IMR-90 (cell line): ENCODE measurements around the gene JAKMIP2. TPM values are rescaled to one million over a fixed set of nuclear protein-coding genes. Genes with fewer than 3 reads are reported as not detected.

Experiments
- ATAC-seq: fragments of 200-7000 bp; cut with Tn5 transposase; 2 replicates; pipeline ENCODE4 v1.9.1; 2020; ENCODE audit warnings: low read depth, mild to moderate bottlenecking, moderate library complexity
- BruUV-seq: library from RNA; stranded (reverse); fragments of 400-500 nt; replicated peaks from 2 replicates; lab custom pipeline; 2021; lab: Mats Ljungman, UMichigan
- CTCF ChIA-PET: fragments of 300-600 bp; formaldehyde crosslinking; extraction: SDS; loops from one replicate; lab custom pipeline; 2021; ENCODE audit warnings: antibody characterized with exemption; lab: Yijun Ruan, JAX
- POLR2A ChIA-PET: fragments of 300-600 bp; sonication (Branson Sonifier 250); formaldehyde crosslinking; loops from one replicate; lab custom pipeline; 2022; ENCODE audit warnings: antibody characterized with exemption; ENCODE audit not compliant: unreplicated experiment; lab: Charles Lee
- DNase-seq: peaks from one replicate; pipeline ENCODE4 v3.0.0; 2013
- H2AFZ ChIP-seq: replicated peaks from 2 replicates; pipeline ENCODE3; 2013; ENCODE audit warnings: low read length, mild to moderate bottlenecking; ENCODE audit not compliant: poor library complexity
- H2AK5ac ChIP-seq: 2 replicates; pipeline ENCODE4 v1.6.1; 2013; ENCODE audit warnings: low read depth, low read length, inconsistent platforms
- H2AK9ac ChIP-seq: replicated peaks from 2 replicates; pipeline ENCODE3; 2013; ENCODE audit warnings: mild to moderate bottlenecking, low read depth, low read length, moderate library complexity; ENCODE audit not compliant: poor library complexity
- H2BK120ac ChIP-seq: 2 replicates; pipeline ENCODE4 v1.6.1; 2013; ENCODE audit warnings: low read depth, low read length, inconsistent platforms
- H2BK15ac ChIP-seq: 3 replicates; pipeline ENCODE4 v1.6.1; 2013; ENCODE audit warnings: low read depth, low read length, inconsistent platforms
- H2BK20ac ChIP-seq: 2 replicates; pipeline ENCODE4 v1.6.1; 2013; ENCODE audit warnings: low read depth, mild to moderate bottlenecking, inconsistent platforms, low read length, moderate library complexity
- H2BK5ac ChIP-seq: 2 replicates; pipeline ENCODE4 v1.6.1; 2013; ENCODE audit warnings: mild to moderate bottlenecking, low read depth, low read length, inconsistent platforms; ENCODE audit not compliant: poor library complexity, severe bottlenecking
- H3K14ac ChIP-seq: replicated peaks from 2 replicates; pipeline ENCODE4 v1.6.1; 2013; ENCODE audit warnings: low read depth, low read length, inconsistent platforms
- H3K18ac ChIP-seq: 2 replicates; pipeline ENCODE4 v1.6.1; 2013; ENCODE audit warnings: low read depth, low read length, control low read depth
- H3K23ac ChIP-seq: 2 replicates; pipeline ENCODE4 v1.6.1; 2013; ENCODE audit warnings: low read depth, low read length, inconsistent platforms
- H3K27ac ChIP-seq: 2 replicates; pipeline ENCODE4 v1.5.1; 2013; ENCODE audit warnings: mild to moderate bottlenecking, control low read depth, low read length; ENCODE audit not compliant: insufficient read depth
- H3K27me3 ChIP-seq: 2 replicates; pipeline ENCODE4 v1.6.1; 2013; ENCODE audit warnings: low read length; ENCODE audit not compliant: control insufficient read depth, insufficient read depth
- H3K36me3 ChIP-seq: 2 replicates; pipeline ENCODE4 v1.6.1; 2013; ENCODE audit warnings: low read length, mixed read lengths; ENCODE audit not compliant: control insufficient read depth, insufficient read depth
- H3K4ac ChIP-seq: 2 replicates; pipeline ENCODE4 v1.6.1; 2013; ENCODE audit warnings: low read depth, low read length, inconsistent platforms
- H3K4me1 ChIP-seq: 2 replicates; pipeline ENCODE4 v1.6.1; 2013; ENCODE audit warnings: low read length, mixed read lengths; ENCODE audit not compliant: control insufficient read depth, insufficient read depth
- H3K4me2 ChIP-seq: 2 replicates; pipeline ENCODE4 v1.6.1; 2013; ENCODE audit warnings: low read depth, mild to moderate bottlenecking, control low read depth, low read length, moderate library complexity
- H3K4me3 ChIP-seq: 2 replicates; pipeline ENCODE4 v1.5.1; 2013; ENCODE audit warnings: low read depth, mild to moderate bottlenecking, control low read depth, low read length, moderate library complexity; ENCODE audit not compliant: insufficient read depth
- H3K56ac ChIP-seq: 2 replicates; pipeline ENCODE4 v1.6.1; 2013; ENCODE audit warnings: low read length, inconsistent platforms; ENCODE audit not compliant: insufficient read depth; ENCODE audit errors: extremely low read depth
- H3K79me1 ChIP-seq, 2 experiments: 2 replicates each; pipeline ENCODE4 v1.6.1; 2013; ENCODE audit warnings: low read length in 2 of 2, inconsistent platforms in 1 of 2, low read depth in 1 of 2
- H3K9ac ChIP-seq: 2 replicates; pipeline ENCODE4 v1.6.1; 2013; ENCODE audit warnings: low read depth, low read length, control low read depth
- H3K9me1 ChIP-seq: 2 replicates; pipeline ENCODE4 v1.6.1; 2013; ENCODE audit warnings: low read length, inconsistent platforms; ENCODE audit not compliant: insufficient read depth
- H3K9me3 ChIP-seq: 2 replicates; pipeline ENCODE4 v1.6.1; 2013; ENCODE audit warnings: low read length; ENCODE audit not compliant: control insufficient read depth, insufficient read depth
- H4K20me1 ChIP-seq: 2 replicates; pipeline ENCODE4 v1.6.1; 2013; ENCODE audit warnings: low read length, inconsistent platforms; ENCODE audit not compliant: insufficient read depth
- H4K5ac ChIP-seq: 2 replicates; pipeline ENCODE4 v1.6.1; 2013; ENCODE audit warnings: mild to moderate bottlenecking, low read depth, low read length, control low read depth
- H4K8ac ChIP-seq, 2 experiments: 2 replicates each; pipeline ENCODE4 v1.6.1; 2013; ENCODE audit warnings: low read depth in 2 of 2, low read length in 2 of 2, control low read depth in 1 of 2, inconsistent platforms in 1 of 2
- H4K91ac ChIP-seq: 2 replicates; pipeline ENCODE4 v1.6.1; 2013; ENCODE audit warnings: low read depth, low read length, inconsistent platforms; ENCODE audit not compliant: insufficient read depth
- NFE2L2 ChIP-seq: fragments of 150-350 bp; IDR thresholded peaks from 2 replicates; pipeline ENCODE4 v1.6.1; 2016; ENCODE audit warnings: low read depth, mild to moderate bottlenecking, low read length
- POLR2A ChIP-seq: IDR thresholded peaks from 2 replicates; pipeline ENCODE4 v1.6.1; 2012; ENCODE audit warnings: mild to moderate bottlenecking, low read depth, low read length
- RAD21 ChIP-seq: IDR thresholded peaks from 2 replicates; pipeline ENCODE4 v1.6.1; 2012; ENCODE audit warnings: low read length, improper control_type of control experiment
- RCOR1 ChIP-seq: IDR thresholded peaks from 2 replicates; pipeline ENCODE4 v1.6.1; 2012; ENCODE audit warnings: mild to moderate bottlenecking, low read length, improper control_type of control experiment; ENCODE audit not compliant: insufficient replicate concordance
- RFX5 ChIP-seq: IDR thresholded peaks from 2 replicates; pipeline ENCODE4 v1.8.0; 2012; ENCODE audit warnings: low read depth, mild to moderate bottlenecking, low read length, moderate library complexity
- WGBS, 2 experiments: methylation state at CpG; one replicate each; pipeline versions ENCODE4 v1.1.5 to v1.1.7; 2013; ENCODE audit warnings: missing lambda C conversion rate in 2 of 2; ENCODE audit not compliant: insufficient read length in 1 of 2; ENCODE audit errors: extremely low coverage in 2 of 2; 5-methylcytosine and 5-hydroxymethylcytosine counted together
- dilution Hi-C: fragments of 300-500 bp; cut with HindIII; formaldehyde crosslinking; loops from one replicate; pipeline ENCODE4 v1.14.3; 2018; ENCODE audit warnings: low sequenced_read_pairs; ENCODE audit not compliant: unreplicated experiment
- in situ Hi-C: fragments of 300-500 bp; cut with MboI; formaldehyde crosslinking; loops from 3 replicates; pipeline ENCODE4 v1.14.3; 2019; ENCODE audit warnings: low sequenced_read_pairs, inconsistent platforms, mixed read lengths
- intact Hi-C: fragments of 100-400 bp; cut with micrococcal nuclease; formaldehyde crosslinking; loops from 2 replicates; pipeline ENCODE4 v1.10.0; 2022
- polyA plus RNA-seq, 3 experiments: library from polyadenylated mRNA; depleted of rRNA; stranded (reverse); fragments of >200 nt; gene quantifications; 2 replicates each; pipeline ENCODE4 v1.2.3, GENCODE V29; 2012; ENCODE audit warnings: low replicate concordance in 1 of 3
- total RNA-seq: library from RNA; depleted of rRNA; stranded (reverse); fragments of >200 nt; gene quantifications from 2 replicates; pipeline ENCODE4 v1.2.3, GENCODE V29; 2012
- TF ChIP-seq, protein P1 (sequence below): conservative IDR thresholded peaks from 2 replicates; pipeline ENCODE4 v1.5.1; 2012; ENCODE audit warnings: mild to moderate bottlenecking, low read depth, low read length, improper control_type of control experiment

JAKMIP2 gene
- total and polyA plus RNA-seq, 2 of the 4 experiments (the other 2 are of a cell fraction) = under 0.01 TPM; not detected in 1

DNA sequence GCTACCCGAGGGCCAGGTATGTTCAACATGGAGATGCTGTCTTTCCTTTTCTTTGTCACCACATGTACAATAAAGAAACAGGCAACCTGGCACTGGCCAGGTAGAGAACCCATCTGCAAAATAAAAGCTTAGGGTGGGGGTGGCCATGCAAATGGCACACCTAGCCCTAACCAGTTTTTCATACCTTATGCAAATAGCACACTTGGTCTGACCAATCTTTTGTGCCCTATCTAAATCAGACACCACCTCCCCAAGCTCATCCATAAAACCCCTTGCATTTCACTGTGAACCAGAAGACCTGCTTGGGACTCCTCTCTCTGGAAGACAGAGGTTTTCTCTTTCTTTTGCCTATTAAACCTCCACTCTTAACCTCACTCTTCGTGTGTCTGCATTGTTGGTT is 33.9 kb downstream of the JAKMIP2 start:
- no peaks in the 10 kb centered on the region for H3K4me1 ChIP-seq
- H4K8ac ChIP-seq = no peak overlapping the region
- no peaks in the 10 kb centered on the region for H3K9me1 ChIP-seq
- no peak overlapping the region for H3K27ac ChIP-seq
- TF ChIP-seq, protein P1, sequence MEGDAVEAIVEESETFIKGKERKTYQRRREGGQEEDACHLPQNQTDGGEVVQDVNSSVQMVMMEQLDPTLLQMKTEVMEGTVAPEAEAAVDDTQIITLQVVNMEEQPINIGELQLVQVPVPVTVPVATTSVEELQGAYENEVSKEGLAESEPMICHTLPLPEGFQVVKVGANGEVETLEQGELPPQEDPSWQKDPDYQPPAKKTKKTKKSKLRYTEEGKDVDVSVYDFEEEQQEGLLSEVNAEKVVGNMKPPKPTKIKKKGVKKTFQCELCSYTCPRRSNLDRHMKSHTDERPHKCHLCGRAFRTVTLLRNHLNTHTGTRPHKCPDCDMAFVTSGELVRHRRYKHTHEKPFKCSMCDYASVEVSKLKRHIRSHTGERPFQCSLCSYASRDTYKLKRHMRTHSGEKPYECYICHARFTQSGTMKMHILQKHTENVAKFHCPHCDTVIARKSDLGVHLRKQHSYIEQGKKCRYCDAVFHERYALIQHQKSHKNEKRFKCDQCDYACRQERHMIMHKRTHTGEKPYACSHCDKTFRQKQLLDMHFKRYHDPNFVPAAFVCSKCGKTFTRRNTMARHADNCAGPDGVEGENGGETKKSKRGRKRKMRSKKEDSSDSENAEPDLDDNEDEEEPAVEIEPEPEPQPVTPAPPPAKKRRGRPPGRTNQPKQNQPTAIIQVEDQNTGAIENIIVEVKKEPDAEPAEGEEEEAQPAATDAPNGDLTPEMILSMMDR = no peak
- no peak for TF ChIP-seq NFE2L2
- TF ChIP-seq POLR2A = no peak
- no peak for TF ChIP-seq RFX5
- no peak for TF ChIP-seq RAD21
- no peak for TF ChIP-seq RCOR1
- dilution Hi-C loops (no loop called here), in situ Hi-C loops (no loop called here), intact Hi-C loops (no loop called here)
- no peak overlapping the region for H2AFZ ChIP-seq
- no peak overlapping the region for H3K9ac ChIP-seq
- CTCF ChIA-PET = interaction anchor here (0.6 kb wide), 1 partner anchor 586 kb away, joined by 3 read pairs; no protein-coding TSS in a partner anchor
- H3K18ac ChIP-seq = no peak overlapping the region
- ATAC-seq (no peak), DNase-seq (no peak)
- no TSS peak for BruUV-seq
- no peaks in the 10 kb centered on the region for H3K79me1 ChIP-seq
- no peak overlapping the region for H2BK15ac ChIP-seq
- H2BK5ac ChIP-seq = no peak overlapping the region
- no peak overlapping the region for H4K5ac ChIP-seq
- no peak overlapping the region for H3K56ac ChIP-seq
- H3K36me3 ChIP-seq = no peaks in the 10 kb centered on the region
- no peak overlapping the region for H2BK20ac ChIP-seq
- no peak overlapping the region for H3K4me2 ChIP-seq
- POLR2A ChIA-PET = no interaction called here
- WGBS, 2 experiments = no CpG with 5 or more reads among the region's 2 CpGs
- no peak overlapping the region for H4K91ac ChIP-seq
- no peak overlapping the region for H2AK5ac ChIP-seq
- no peak overlapping the region for H3K4me3 ChIP-seq
- H3K14ac ChIP-seq = no peak overlapping the region
- H4K20me1 ChIP-seq = no peaks in the 10 kb centered on the region
- no peak overlapping the region for H2AK9ac ChIP-seq
- no peaks in the 10 kb centered on the region for H3K9me3 ChIP-seq
- H3K27me3 ChIP-seq = no peaks in the 10 kb centered on the region
- H3K4ac ChIP-seq = no peak overlapping the region
- H3K23ac ChIP-seq = no peak overlapping the region
- no peak overlapping the region for H2BK120ac ChIP-seq
